ENCODE results near the gene SH3RF1. TPM values are rescaled to one million over a fixed set of nuclear protein-coding genes. Genes with fewer than 3 reads are reported as not detected.

Gene SH3RF1
- total RNA-seq, 3 donors from 2014 or later (not counting 1 experiment from before 2014, with no cell fraction given), result 0.54 to 2.4 (median 1.6) TPM

- H3K27me3 ChIP-seq (ENCODE audit: control insufficient read depth, insufficient read depth, low read length), result peaks cover 20% of the 10 kb centered on the region
- no peak overlapping the region for H3K27ac ChIP-seq (ENCODE audit: low read length)
- no peaks in the 10 kb centered on the region for H3K36me3 Mint-ChIP-seq
- WGBS (ENCODE audit: insufficient coverage), result 2% methylated on average over 62 of the region's 62 CpGs
- no peaks in the 10 kb centered on the region for H3K9me3 Mint-ChIP-seq
- intact Hi-C loops (cut with micrococcal nuclease), result no loop called here
- H3K4me3 ChIP-seq (ENCODE audit: low read length), result peak overlapping the region; percentile 38
- no peak for TF ChIP-seq CTCF (IDR thresholded peaks at IDR 0.05)
- H3K9me3 ChIP-seq (ENCODE audit: control insufficient read depth, insufficient read depth, low read length), result no peaks in the 10 kb centered on the region
- DNase-seq, result peak in 1 of 2 donors; percentile 19
- no peaks in the 10 kb centered on the region for H3K36me3 ChIP-seq (ENCODE audit: control insufficient read depth, insufficient read depth, low read length)
- peaks cover 0 to 17% of the 10 kb centered on the region in 2 donors for H3K4me1 Mint-ChIP-seq
- H3K4me3 Mint-ChIP-seq, result peak overlapping the region; percentile 82
- peaks cover 21 to 27% of the 10 kb centered on the region in 2 donors for H3K27me3 Mint-ChIP-seq (ENCODE audit: low read depth in 2 of 2)
- ATAC-seq, result peak; percentile 52 to 65 (median 62)
- H3K27ac Mint-ChIP-seq, result no peak overlapping the region
- peaks cover 13% of the 10 kb centered on the region for H3K4me1 ChIP-seq (ENCODE audit: control insufficient read depth, insufficient read depth, low read length)
Measured at GRCh38 chr4:169269916-169270809, 593 bp downstream of the SH3RF1 start.

- H3K27me3 ChIP-seq (ENCODE audit: control insufficient read depth, insufficient read depth, low read length), result peaks cover 20% of the 10 kb centered on the region
- peaks cover 13% of the 10 kb centered on the region for H3K4me1 ChIP-seq (ENCODE audit: control insufficient read depth, insufficient read depth, low read length)
- no peak for TF ChIP-seq CTCF (IDR thresholded peaks at IDR 0.05)
- H3K27ac Mint-ChIP-seq, result no peak overlapping the region
- H3K9me3 Mint-ChIP-seq, result no peaks in the 10 kb centered on the region
- WGBS (ENCODE audit: insufficient coverage), result 91% methylated on average over 13 of the region's 13 CpGs
- intact Hi-C loops (cut with micrococcal nuclease), result no loop called here
- no peak overlapping the region for H3K4me3 ChIP-seq (ENCODE audit: low read length)
- no peaks in the 10 kb centered on the region for H3K36me3 ChIP-seq (ENCODE audit: control insufficient read depth, insufficient read depth, low read length)
- peak overlapping the region; percentile 82 for H3K4me3 Mint-ChIP-seq
- H3K9me3 ChIP-seq (ENCODE audit: control insufficient read depth, insufficient read depth, low read length), result no peaks in the 10 kb centered on the region
- DNase-seq, result no peak
- H3K27me3 Mint-ChIP-seq (ENCODE audit: low read depth in 2 of 2), result peaks cover 21 to 22% of the 10 kb centered on the region in 2 donors
- no peak overlapping the region for H3K27ac ChIP-seq (ENCODE audit: low read length)
- peaks cover 0 to 17% of the 10 kb centered on the region in 2 donors for H3K4me1 Mint-ChIP-seq
- ATAC-seq, result no peak
- no peaks in the 10 kb centered on the region for H3K36me3 Mint-ChIP-seq
Measured at GRCh38 chr4:169268951-169269760, 1.6 kb downstream of the SH3RF1 start.

- WGBS (ENCODE audit: insufficient coverage), result 83% methylated on average over 1 of the region's 1 CpG
- Mint-ChIP-seq H3K9me3 (no peaks in the 10 kb centered on the region), H3K27ac (no peak overlapping the region), H3K4me3 (no peak overlapping the region), H3K4me1 (peaks cover 0 to 17% of the 10 kb centered on the region in 2 donors), H3K27me3 (ENCODE audit: low read depth in 2 of 2) (peaks cover 17 to 29% of the 10 kb centered on the region in 2 donors), H3K36me3 (no peaks in the 10 kb centered on the region)
- Histone ChIP-seq H3K9me3 (ENCODE audit: control insufficient read depth, insufficient read depth, low read length) (no peaks in the 10 kb centered on the region), H3K36me3 (ENCODE audit: control insufficient read depth, insufficient read depth, low read length) (no peaks in the 10 kb centered on the region), H3K4me1 (ENCODE audit: control insufficient read depth, insufficient read depth, low read length) (peaks cover 13% of the 10 kb centered on the region), H3K4me3 (ENCODE audit: low read length) (no peak overlapping the region), H3K27ac (ENCODE audit: low read length) (no peak overlapping the region), H3K27me3 (ENCODE audit: control insufficient read depth, insufficient read depth, low read length) (peaks cover 20% of the 10 kb centered on the region)
- intact Hi-C loops (cut with micrococcal nuclease), result no loop called here
- ATAC-seq (no peak), DNase-seq (no peak)
- no peak for TF ChIP-seq CTCF (IDR thresholded peaks at IDR 0.05)
Measured at GRCh38 chr4:169267070-169267469, 3.7 kb downstream of the SH3RF1 start.
